D721Med (cell line): Measurements from ENCODE around the gene CYB561A3.
A peak's percentile ranks its signal among the peaks of the same experiment; 100 is the strongest.
"Not testable (repeated sequence)": the region's sequence is repeated elsewhere in the genome, so short reads cannot be mapped to it uniquely, and the experiment has no call there.

Experiments
- DNase-seq: peaks from one replicate; pipeline ENCODE4 v3.0.0; 2011; ENCODE audit warnings: low spot score; ENCODE audit not compliant: insufficient read length
- FAIRE-seq: peaks from 2 replicates; lab custom pipeline; 2011; peaks lifted over from hg19 to GRCh38; lab: Jason Lieb, UNC
- TF ChIP-seq, protein P1 (sequence below): IDR thresholded peaks from 2 replicates; pipeline ENCODE4 v1.5.1; 2012; ENCODE audit warnings: mild to moderate bottlenecking, control low read depth; ENCODE audit not compliant: insufficient read depth; ENCODE audit errors: missing control alignments

The CYB561A3 gene

DNA sequence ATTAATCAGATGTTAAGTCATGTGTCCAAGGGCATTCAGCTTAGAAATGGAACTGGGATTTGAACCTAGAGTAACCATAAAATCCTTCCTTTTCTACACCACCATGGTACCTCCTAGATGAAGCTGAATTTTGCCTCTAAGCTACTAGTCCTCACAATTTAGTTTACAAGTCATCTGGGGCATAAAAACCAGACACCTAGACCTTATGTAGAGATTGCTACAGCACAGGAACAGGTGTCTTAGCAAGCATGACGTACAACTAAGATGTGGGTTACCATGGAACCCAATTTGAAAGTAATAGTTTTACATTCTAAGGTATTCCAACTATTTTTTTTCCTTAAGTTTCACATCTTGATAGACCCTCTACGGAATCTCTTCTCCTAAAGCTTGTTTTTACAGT, 39.9 kb upstream of the CYB561A3 start:
- FAIRE-seq = no peak
- DNase-seq = no peak
- TF ChIP-seq, protein P1, sequence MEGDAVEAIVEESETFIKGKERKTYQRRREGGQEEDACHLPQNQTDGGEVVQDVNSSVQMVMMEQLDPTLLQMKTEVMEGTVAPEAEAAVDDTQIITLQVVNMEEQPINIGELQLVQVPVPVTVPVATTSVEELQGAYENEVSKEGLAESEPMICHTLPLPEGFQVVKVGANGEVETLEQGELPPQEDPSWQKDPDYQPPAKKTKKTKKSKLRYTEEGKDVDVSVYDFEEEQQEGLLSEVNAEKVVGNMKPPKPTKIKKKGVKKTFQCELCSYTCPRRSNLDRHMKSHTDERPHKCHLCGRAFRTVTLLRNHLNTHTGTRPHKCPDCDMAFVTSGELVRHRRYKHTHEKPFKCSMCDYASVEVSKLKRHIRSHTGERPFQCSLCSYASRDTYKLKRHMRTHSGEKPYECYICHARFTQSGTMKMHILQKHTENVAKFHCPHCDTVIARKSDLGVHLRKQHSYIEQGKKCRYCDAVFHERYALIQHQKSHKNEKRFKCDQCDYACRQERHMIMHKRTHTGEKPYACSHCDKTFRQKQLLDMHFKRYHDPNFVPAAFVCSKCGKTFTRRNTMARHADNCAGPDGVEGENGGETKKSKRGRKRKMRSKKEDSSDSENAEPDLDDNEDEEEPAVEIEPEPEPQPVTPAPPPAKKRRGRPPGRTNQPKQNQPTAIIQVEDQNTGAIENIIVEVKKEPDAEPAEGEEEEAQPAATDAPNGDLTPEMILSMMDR = no peak

DNA sequence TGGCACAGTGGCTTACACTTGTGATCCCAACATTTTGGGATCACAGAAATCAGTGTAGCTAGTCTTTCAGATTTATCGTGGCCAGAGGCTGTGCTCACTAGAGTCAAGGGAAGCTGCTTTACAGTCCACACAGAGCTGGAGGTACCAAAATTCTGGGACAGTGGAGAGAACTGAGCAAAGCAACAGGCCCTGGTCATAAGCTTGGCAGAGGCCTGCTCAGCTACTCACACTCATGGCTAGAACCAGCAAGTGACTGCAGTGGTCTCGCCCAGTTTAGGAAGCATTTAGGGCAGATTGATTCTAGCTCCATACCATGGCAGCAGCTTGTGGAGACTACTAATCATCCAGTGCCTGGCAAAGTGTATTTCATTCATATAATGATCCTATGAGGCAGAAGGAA, 39.5 kb upstream of the CYB561A3 start:
- FAIRE-seq (no peak), DNase-seq (no peak)
- TF ChIP-seq, protein P1 = no peak

- DNase-seq (no peak), FAIRE-seq (no peak)
- TF ChIP-seq, protein P1 = peak; percentile 17
These were observed 31.4 kb upstream of the CYB561A3 start for GRCh38 chr11:61392981-61393595.

DNA sequence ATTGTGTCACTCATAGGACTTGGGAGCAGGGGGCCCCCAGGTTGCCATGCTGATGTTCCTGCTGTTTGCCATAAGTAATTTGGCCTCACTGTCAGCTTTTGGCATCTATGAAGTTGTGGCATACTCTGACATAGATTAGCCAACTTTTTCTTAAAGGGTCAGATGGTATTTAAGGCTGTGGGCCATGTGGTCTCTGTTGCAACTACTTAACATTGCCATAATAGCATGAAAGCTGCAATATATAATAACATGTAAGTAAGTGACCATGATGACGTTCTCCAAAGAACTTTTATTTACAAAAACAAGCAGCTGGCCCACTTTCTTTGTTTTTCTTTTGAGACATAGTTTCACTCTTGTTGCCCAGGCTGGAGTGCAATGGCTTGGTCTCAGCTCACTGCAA, 28.5 kb upstream of the CYB561A3 start:
- no peak for DNase-seq
- no peak for FAIRE-seq
- TF ChIP-seq, protein P1 = no peak

GRCh38 chr11:61384271-61385242, 22.9 kb upstream of the CYB561A3 start:
- no peak for DNase-seq
- TF ChIP-seq, protein P1 = peak; percentile 36

GRCh38 chr11:61383859-61384258, 22.2 kb upstream of the CYB561A3 start:
- not testable (repeated sequence) for FAIRE-seq, DNase-seq

More at GRCh38 chr11:61384271-61385242, 22.9 kb upstream of the CYB561A3 start:
- FAIRE-seq = no peak

- no peak for FAIRE-seq
- TF ChIP-seq, protein P1 = no peak
- DNase-seq = no peak
These were observed 19.2 kb upstream of the CYB561A3 start for GRCh38 chr11:61380884-61381283.
